GM10266 (cell line): ENCODE results near the gene TNFRSF6B.

ENCODE experiments used
- DNase-seq: peaks from one replicate; pipeline ENCODE4 v3.0.0; 2012; ENCODE audit errors: extremely low spot score
- TF ChIP-seq, protein P1 (sequence below): IDR thresholded peaks from 2 replicates; pipeline ENCODE4 v1.5.1; 2012; ENCODE audit warnings: mild to moderate bottlenecking, low read depth; ENCODE audit not compliant: control insufficient read depth, insufficient read depth; ENCODE audit errors: missing control alignments

The TNFRSF6B gene

DNA sequence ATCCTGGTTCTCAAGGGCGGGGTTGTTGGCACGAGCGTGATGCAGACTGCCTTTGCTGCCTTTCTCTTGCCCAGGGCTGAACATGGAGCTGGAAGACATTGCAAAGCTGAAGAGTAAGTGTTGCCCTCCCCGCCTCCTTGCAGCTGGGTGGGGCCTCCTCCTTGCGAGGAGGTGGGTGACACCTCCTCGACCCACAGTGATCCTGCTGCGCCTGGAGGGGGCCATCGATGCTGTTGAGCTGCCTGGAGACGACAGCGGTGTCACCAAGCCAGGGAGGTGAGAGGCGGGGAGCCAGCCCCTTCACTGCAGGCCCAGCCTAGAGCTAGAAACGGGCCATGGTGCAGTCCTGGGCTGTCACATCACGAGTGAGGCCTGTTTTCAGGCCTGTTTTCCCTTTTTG lies 18.4 kb upstream of the TNFRSF6B start:
- no peak for DNase-seq
- TF ChIP-seq, protein P1, sequence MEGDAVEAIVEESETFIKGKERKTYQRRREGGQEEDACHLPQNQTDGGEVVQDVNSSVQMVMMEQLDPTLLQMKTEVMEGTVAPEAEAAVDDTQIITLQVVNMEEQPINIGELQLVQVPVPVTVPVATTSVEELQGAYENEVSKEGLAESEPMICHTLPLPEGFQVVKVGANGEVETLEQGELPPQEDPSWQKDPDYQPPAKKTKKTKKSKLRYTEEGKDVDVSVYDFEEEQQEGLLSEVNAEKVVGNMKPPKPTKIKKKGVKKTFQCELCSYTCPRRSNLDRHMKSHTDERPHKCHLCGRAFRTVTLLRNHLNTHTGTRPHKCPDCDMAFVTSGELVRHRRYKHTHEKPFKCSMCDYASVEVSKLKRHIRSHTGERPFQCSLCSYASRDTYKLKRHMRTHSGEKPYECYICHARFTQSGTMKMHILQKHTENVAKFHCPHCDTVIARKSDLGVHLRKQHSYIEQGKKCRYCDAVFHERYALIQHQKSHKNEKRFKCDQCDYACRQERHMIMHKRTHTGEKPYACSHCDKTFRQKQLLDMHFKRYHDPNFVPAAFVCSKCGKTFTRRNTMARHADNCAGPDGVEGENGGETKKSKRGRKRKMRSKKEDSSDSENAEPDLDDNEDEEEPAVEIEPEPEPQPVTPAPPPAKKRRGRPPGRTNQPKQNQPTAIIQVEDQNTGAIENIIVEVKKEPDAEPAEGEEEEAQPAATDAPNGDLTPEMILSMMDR = no peak

DNA sequence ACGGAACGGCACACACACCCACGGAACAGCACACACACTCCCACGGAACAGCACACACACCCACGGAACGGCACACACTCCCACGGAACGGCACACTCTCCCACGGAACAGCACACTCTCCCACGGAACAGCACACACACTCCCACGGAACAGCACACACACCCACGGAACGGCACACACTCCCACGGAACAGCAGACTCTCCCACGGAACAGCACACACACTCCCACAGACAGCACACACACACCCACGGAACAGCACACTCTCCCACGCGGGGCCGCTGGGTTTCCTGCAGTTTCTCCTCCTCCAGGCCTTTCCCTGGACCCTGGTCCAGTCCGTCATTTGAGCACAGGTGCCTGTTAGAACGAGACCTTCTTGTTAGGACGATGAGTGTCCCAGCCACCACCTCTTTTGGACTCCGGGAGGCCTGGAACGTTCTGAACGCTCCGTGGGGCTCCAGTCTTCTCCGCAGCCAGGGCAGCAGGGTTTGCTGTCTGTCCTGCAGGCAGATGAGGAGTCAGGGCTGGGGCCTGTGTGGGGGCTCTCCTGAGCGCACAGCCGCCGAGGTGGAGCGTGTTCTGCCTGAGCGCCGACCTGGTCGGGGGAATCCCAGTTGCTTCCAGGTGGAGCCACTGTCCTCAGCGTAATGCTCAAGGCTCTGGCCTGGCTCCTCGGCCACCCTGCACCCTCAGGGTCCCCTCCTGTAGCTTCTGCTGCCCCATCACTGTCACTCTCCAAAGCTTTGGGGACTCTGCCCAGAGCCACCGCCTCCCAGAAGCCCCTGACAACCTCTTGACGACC lies 17.6 kb upstream of the TNFRSF6B start:
- no peak for DNase-seq
- TF ChIP-seq, protein P1 = no peak

DNA sequence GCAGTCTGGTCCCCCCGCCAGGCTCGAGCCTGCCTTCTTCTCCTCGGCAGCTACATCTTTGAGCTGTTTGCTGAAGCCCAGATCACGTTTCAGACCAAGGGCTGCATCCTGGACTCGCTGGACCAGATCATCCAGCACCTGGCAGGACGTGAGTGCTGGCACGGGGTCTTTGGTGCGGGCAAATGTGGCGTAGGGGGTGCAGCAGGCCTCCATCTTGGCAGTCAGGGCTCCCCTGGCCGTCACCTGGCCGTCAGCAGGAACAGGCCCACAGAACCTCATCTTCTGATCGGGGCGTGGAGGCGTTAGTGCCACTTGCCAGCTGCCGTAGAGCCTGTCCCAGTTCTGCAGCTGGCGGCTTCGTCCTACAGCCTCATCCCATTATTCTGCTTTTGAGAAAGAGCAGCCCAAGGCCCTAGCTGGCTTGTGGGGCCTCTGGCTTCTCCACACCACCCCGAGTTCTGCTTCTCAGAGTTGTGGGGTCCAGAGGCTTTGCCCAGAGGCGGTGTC lies 16.6 kb upstream of the TNFRSF6B start:
- TF ChIP-seq, protein P1 = no peak
- no peak for DNase-seq

DNA sequence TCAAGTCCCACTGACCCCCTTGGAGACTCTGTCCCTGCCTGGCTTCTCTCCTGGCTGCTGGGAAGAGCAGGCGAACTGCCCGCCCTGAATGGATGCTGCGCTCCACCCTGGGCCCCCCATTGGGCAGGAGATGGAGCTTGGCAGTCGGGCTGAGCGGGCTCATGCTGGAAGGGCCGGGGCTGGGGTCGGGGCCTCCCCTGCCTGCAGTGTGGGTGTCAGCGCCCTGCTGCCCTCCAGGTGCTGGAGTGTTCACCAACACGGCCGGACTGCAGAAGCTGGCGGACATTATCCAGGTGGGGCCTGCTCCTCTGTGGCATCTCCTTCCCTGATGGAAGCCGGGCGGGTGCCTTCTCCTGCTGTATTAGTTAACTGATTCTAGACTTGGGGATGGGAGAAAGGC lies 16.0 kb upstream of the TNFRSF6B start:
- DNase-seq = no peak
- TF ChIP-seq, protein P1 = no peak

DNA sequence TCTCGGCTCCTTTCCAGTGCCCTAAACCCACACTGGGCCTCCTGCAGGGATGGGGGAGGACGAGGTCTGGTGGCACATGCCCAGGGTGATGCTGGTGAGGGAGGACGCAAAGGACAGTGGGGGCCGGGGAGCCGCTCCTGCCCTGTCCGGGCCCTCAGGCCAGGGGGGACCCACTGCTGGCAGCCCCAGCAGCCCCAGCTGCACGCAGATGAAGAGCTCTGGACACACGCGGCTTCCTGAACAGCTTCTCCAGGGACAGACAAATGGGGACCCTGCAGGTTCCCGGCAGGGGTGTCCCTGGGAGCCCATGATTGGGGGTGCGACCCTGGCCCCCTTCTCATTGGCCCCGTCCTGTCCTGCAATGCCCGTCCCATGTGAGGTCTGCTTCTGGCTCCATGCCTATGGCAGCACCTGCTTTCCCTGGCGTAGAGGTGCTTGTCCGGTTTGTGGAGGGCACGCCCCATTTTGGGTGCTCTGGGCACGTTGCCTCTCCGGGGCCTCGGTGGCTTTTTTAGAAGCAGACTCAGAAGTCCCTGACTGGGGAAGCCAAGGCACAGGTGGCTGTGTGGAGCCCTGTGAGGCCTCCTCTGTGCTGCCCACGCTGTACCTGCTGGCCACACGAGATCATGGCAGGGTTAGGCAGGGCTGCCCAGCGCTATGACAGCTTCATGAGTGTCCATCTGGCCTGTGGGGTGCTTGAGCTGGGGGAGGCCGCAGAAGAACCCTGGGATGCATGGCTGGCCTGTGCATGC lies 15.4 kb upstream of the TNFRSF6B start:
- TF ChIP-seq, protein P1 = no peak
- no peak for DNase-seq

DNA sequence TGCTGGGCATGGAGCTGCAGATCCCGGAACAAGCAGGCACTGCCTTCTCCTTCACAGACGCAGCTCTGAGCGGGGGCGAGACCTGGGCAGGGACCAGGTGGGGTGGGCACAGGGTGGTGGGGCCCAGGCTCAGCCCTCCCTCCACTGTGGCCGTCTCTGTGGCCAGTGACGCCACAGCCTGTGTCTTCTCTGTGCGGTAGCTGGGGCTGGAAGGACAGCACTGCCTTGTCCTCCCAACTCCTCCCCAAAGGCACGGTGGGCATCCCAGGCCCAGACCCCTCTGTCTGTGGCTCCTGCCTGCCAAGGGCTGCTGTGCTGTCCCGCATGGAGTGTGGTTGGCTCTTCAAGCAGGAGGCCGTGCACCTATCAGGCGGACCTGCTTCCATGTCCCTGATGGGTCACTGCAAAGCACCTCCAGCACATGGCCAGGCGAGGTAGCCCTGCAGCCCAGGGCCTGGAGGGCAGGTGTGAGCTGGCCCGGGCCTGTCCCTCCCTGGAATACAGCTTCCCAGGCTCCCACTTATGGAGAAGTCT lies 14.8 kb upstream of the TNFRSF6B start:
- DNase-seq = no peak
- TF ChIP-seq, protein P1 = no peak
